ENCODE data around the gene ATL1.

Gene ATL1

DNA sequence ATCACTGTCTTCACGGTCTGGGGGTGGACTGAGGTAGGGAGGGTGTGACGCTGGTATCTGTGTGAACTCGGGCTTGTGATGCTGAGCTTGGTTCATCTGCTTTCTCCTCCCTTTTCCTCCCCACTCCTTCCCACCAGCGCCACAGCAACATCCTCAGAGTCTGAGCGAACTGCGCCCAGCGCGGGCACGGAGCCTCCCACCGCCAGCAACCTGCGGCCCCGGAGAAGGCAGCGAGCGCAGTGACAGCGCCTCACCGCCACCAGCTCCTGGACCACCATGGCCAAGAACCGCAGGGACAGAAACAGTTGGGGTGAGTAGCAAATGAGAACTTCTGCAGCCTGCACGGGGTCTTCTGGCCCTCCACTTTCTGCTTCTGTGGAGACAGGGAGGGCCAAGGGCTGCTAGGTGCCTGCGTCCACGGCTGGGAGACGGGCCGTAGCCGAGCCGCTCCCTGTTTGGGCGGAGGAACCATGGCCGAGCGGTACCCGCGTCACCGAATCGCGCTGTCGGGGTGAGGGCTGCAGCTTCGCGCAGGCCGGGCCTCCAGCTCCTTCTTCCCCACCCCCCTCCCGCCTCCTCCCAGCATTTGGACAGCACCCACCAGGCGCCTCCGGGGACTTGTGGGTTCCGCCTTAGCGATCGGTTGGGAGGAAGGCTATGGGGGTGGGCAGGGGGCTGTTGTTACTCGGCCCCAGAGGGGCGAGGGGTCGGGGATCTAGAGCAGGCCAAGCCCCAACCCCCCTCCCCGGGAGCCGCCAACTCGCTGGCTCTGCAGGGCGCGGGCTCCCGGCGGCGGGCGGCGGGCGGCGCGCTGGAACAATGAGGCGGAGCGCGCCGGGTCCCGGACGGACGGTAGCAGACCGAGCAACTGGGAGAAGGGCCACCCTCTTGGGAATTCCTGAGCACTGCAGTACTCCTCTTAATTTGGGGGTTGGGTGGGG, at the start of gene ATL1:
ATL1 (plus strand) TSS at position 156 of the 941 bp plus-strand sequence; CDS start at position 277, 121 bp downstream.
- TF ChIP-seq CTCF (IDR thresholded peaks at IDR 0.05) = no peak
- peak; percentile 78 for DNase-seq
- Mint-ChIP-seq H3K36me3 (ENCODE audit: low read depth) (no peaks in the 10 kb centered on the region), H3K9me3 (no peaks in the 10 kb centered on the region), H3K4me3 (peak within 1 kb of the TSS; percentile 90), H3K27ac (no peak within 1 kb of the TSS), H3K27me3 (ENCODE audit: low read depth, poor library complexity) (peaks cover 59% of the 10 kb centered on the region), H3K4me1 (peaks cover 22% of the 10 kb centered on the region)

DNA sequence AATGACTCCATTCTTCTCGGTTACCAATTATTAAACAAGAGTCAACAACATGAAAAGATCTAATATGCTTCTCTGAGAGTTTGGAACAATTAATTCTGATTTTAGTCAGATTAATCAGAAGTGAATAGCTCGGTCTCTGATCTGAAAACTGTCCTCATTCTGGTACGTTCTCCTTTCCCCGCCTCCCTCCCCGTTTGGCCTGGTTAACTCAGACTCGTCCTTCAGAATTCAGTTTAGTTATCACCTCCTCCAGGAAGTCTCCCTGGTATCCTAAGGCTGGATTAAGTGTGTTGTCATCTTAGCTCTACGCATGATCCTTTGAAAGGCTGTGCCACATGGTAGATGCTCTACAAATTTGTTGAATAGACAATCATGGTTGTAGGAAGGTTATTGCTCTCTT, 49.8 kb upstream of the ATL1 start:
- Mint-ChIP-seq H3K4me1 (no peaks in the 10 kb centered on the region), H3K9me3 (peaks cover 11% of the 10 kb centered on the region), H3K27me3 (ENCODE audit: low read depth, poor library complexity) (no peaks in the 10 kb centered on the region), H3K27ac (peak overlapping the region; percentile 60), H3K36me3 (ENCODE audit: low read depth) (peaks cover 58% of the 10 kb centered on the region), H3K4me3 (no peak overlapping the region)
- no peak for TF ChIP-seq CTCF (IDR thresholded peaks at IDR 0.05)
- DNase-seq = no peak

GRCh38 chr14:50512463-50512862, 47.5 kb upstream of the ATL1 start:
- no peak for TF ChIP-seq CTCF (IDR thresholded peaks at IDR 0.05)
- Mint-ChIP-seq H3K4me3 (no peak overlapping the region), H3K4me1 (no peaks in the 10 kb centered on the region), H3K36me3 (ENCODE audit: low read depth) (peaks cover 52% of the 10 kb centered on the region), H3K9me3 (peaks cover 11% of the 10 kb centered on the region), H3K27ac (no peak overlapping the region), H3K27me3 (ENCODE audit: low read depth, poor library complexity) (no peaks in the 10 kb centered on the region)
- DNase-seq = no peak

DNA sequence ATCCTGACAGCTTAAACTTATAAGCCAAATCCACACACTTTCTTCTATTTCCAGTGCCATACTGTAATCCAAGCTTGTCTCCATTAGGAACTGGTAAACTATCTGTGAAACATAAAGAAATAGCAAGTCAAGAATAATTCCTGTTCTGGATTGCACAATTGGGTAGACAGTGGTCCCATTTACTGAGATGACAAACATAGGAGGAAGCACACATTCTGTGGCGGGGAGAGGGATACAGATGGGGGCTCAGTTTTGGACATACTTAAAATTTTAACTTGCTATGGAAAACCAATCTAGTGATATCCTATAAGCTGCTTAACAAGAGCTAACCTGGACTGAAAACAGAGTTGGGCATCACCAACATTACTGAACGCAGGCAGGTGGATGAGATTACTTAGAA, 43.9 kb upstream of the ATL1 start:
- no peak for TF ChIP-seq CTCF (IDR thresholded peaks at IDR 0.05)
- H3K4me3 Mint-ChIP-seq = no peak overlapping the region
- H3K27me3 Mint-ChIP-seq (ENCODE audit: low read depth, poor library complexity) = no peaks in the 10 kb centered on the region
- no peak overlapping the region for H3K27ac Mint-ChIP-seq
- peaks cover 28% of the 10 kb centered on the region for H3K36me3 Mint-ChIP-seq (ENCODE audit: low read depth)
- H3K9me3 Mint-ChIP-seq = peaks cover 6% of the 10 kb centered on the region
- no peak for DNase-seq
- no peaks in the 10 kb centered on the region for H3K4me1 Mint-ChIP-seq

DNA sequence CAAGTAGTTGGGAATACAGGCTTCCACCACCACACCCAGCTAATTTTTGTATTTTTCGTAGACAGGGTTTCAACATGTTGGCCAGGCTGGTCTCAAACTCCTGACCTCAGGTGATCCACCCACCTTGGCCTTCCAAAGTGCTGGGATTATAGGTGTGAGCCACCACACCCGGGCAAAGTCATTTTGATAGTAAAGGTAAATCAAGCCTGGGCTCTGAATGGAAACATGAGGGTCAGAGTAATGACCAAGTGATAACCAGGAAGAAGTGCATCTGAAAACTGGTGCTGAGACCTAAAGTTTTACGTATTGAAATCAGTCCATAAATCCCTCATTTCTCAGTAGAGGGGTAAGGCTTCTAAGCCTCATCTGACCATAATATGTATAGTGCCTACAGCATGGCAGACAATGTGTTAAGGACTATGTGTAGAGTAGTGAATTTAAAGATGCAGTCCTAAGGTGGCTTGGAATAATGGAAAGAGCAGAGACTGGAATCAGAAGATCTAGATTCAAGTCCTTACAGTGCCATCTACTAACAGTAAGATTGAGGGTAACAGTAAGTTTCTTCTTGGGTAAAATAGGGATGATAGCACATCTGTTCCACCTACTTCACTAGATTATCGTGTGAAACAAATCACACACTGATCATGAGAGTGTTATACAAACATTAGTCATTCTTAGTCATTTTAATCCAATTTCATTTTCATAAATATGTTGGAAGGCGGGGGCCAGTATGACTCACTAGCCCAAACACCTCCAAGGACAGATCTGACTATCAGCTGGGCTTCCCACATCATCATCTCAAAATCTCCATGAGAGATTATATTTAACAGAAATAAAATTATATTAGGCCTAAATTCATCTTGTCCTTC, 38.8 kb upstream of the ATL1 start:
- Mint-ChIP-seq H3K4me3 (no peak overlapping the region), H3K27me3 (ENCODE audit: low read depth, poor library complexity) (no peaks in the 10 kb centered on the region), H3K27ac (no peak overlapping the region), H3K9me3 (no peaks in the 10 kb centered on the region), H3K4me1 (peaks cover 31% of the 10 kb centered on the region), H3K36me3 (ENCODE audit: low read depth) (peaks cover 55% of the 10 kb centered on the region)
- TF ChIP-seq CTCF (IDR thresholded peaks at IDR 0.05) = no peak
- DNase-seq = no peak

Data from nephron progenitor cell (in vitro differentiated cells).